ENCODE results near the gene GPR153.

Gene GPR153

DNA sequence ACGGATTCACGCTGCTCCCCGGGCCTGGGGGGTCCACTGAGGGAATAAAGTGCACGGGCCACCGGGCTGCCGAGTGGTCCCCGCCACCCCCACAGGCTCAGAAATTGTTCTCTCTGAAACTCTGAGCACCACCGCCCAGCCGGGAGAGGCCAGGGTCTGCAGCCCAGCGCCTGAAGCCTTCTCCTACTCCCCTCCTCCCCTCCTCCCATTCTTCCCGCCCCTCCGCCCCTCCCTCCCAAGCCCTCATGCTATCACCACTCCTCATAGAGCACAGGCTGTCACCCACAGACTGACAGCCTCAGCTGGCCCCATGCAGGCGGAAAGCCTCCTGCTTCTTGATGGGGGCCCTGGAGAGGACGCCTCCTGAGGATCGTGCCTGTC lies 707 bp upstream of the GPR153 start:
- TF ChIP-seq, protein P1, sequence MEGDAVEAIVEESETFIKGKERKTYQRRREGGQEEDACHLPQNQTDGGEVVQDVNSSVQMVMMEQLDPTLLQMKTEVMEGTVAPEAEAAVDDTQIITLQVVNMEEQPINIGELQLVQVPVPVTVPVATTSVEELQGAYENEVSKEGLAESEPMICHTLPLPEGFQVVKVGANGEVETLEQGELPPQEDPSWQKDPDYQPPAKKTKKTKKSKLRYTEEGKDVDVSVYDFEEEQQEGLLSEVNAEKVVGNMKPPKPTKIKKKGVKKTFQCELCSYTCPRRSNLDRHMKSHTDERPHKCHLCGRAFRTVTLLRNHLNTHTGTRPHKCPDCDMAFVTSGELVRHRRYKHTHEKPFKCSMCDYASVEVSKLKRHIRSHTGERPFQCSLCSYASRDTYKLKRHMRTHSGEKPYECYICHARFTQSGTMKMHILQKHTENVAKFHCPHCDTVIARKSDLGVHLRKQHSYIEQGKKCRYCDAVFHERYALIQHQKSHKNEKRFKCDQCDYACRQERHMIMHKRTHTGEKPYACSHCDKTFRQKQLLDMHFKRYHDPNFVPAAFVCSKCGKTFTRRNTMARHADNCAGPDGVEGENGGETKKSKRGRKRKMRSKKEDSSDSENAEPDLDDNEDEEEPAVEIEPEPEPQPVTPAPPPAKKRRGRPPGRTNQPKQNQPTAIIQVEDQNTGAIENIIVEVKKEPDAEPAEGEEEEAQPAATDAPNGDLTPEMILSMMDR (IDR thresholded peaks at IDR 0.05) = no peak
- no peak for TF ChIP-seq ZFX (IDR thresholded peaks at IDR 0.05; ENCODE audit: borderline replicate concordance)

DNA sequence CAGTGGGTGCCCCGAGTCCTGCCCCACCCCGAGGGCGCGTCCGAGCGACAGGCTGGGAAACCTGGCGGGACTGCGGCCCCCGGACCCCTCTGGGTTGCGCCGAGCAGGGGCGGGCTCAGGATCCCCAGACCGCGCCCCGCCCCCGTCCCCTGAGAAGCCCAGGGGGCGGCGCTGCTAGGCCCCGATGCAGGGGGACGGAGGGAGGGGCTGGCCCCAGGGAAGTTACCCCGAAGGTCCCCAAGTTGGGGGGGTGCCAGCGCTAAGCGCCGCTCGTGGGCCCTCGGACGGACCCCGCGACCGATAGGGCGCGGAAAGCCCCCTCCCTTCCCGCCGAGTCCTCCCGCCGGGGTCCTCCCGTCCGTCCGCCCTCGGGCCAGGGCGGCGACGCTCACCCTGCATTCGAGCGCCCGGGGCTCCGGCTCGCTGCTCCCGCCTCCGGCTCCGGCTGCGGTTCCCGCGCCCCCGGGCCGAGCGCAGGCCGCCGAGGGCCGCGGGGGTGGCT lies 414 bp downstream of the GPR153 start:
- no peak for TF ChIP-seq ZFX (IDR thresholded peaks at IDR 0.05; ENCODE audit: borderline replicate concordance)
- TF ChIP-seq, protein P1 (IDR thresholded peaks at IDR 0.05) = no peak

More for the DNA sequence above, 707 bp upstream of the GPR153 start:
- H3K27ac ChIP-seq = no peak overlapping the region

DNA sequence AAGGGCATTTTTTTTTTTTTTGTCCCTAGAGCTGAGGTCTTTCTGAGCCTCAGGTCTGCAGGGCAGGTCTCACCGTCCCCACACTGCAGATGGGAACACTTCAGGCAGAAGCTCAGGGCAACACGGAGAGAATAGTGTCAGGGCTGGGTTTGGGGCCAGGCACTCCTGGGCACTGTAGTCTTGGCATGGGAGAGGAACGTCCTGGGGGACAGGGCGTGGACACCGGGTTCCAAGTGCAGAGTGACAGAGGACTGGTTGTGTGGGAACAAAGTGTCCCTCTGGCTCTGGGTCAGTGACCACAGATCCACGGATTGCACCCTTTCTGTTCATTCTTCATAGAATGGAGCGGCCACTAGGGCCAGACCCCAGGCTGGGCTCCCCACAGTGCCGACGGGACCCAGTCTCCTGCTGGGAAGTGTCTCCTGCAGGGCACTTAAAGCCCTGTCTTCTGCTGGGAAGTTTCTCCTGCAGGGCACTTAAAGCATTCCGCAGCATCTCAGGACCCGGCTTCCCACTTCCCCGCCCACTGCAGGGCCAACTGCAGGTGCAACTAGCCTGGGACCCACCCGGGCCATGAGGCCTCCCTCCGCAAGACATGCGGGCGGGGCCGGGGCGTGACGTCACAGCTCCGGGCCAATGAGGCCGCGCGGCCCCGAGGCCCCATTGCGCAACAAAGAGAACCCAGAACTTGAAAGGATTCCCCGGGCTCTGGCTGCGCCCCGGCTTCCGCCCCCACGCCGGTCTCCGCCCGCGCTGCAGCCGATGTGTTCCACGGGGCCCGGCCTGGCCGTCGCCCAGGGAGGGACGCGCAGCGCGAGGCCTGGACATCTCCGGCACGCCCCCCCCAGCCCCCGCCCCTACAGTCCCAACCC lies 1.2 kb downstream of the GPR153 start:
- no peak overlapping the region for H3K27ac ChIP-seq
- TF ChIP-seq, protein P1 (IDR thresholded peaks at IDR 0.05) = no peak
- TF ChIP-seq ZFX (IDR thresholded peaks at IDR 0.05; ENCODE audit: borderline replicate concordance) = no peak

More for the DNA sequence above, 414 bp downstream of the GPR153 start:
- H3K27ac ChIP-seq = no peak overlapping the region

DNA sequence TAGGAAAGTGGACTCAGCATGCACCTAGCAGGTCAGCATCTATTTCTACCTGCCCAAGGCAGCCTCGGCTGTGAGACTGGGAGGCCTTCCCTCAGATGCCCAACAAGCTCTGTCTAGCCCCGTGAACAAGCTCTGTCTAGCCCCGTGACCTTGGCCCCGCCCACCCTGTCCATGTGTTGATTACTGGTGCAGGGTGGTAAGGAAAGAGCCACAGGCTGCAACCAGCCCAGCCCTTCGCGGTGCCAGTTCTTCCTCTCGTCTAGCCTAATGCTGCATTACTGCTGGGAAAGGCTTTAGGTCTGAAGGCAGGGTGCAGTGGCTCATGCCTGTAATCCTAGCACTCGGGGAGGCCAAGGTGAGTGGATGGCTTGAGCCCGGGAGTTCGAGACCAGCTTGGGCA lies 2.2 kb downstream of the GPR153 start:
- TF ChIP-seq ZFX (IDR thresholded peaks at IDR 0.05; ENCODE audit: borderline replicate concordance) = no peak
- TF ChIP-seq, protein P1 (IDR thresholded peaks at IDR 0.05) = no peak
- no peak overlapping the region for H3K27ac ChIP-seq

DNA sequence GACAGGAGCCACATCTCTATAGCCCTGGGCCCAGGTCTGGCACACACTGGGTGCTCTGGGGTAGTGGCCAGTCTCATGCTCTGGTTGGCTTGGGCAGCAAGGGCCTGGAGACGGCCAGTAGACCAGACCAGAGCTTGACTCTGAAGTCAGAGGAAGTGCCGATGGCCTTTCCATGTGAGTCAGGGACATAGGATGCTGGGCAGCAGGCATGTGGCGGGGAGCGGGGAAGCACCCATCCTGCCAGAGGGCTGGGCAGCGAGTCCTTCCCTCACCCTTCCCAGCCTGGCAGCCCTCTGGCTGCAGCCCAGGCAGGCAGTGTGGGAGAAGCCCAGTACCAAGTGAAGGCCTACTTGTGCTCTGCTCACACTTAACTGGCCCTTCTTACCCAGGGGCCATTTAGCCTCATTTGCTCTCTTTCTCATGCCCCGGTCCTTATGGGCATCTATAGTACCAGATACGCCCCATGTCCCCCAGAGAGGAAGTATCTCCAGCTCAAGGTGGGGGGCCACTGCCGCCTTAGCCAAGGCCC lies 3.3 kb downstream of the GPR153 start:
- no peak for TF ChIP-seq ZFX (IDR thresholded peaks at IDR 0.05; ENCODE audit: borderline replicate concordance)
- TF ChIP-seq, protein P1 (IDR thresholded peaks at IDR 0.05) = no peak
- H3K27ac ChIP-seq = no peak overlapping the region

DNA sequence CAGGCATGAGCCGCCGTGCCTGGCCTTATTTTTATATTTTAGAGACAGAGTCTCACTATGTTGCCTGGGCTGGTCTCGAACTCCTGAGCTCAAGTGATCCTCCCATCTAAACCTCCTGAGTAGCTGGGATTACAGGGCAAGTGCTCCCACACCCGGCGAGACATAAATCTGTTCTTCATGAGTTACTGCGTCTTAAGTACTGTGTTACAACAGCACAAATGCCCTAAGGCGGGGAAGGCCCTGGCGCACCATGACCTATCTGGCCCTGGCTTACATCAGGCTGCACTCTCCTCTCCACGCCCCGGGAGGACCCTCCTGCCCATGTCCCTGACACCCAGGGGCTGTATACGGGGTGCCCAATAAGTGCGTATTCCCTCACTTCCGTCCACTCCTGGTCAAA lies 4.3 kb downstream of the GPR153 start:
- TF ChIP-seq ZFX (IDR thresholded peaks at IDR 0.05; ENCODE audit: borderline replicate concordance) = no peak
- TF ChIP-seq, protein P1 (IDR thresholded peaks at IDR 0.05) = no peak
- H3K27ac ChIP-seq = no peak overlapping the region

DNA sequence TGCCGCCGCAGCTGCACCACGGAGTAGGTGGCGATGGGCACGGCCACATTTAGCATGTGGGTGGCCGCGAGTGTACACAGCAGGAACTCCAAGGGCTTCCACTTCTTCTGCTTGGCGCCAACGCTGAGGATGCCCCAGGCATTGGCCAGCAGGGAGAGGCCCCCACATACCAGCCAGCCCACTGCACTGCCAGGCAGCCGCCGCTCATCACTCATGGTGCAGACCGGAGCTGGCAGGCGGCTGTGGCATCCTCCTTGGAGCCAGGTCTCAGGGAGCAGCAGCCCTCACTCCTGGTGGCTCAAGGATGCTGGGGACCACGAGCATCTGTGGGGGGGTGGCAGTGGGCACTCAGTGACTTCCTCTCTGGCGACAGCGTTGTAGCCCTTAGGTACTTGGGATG lies 6.2 kb downstream of the GPR153 start:
- TF ChIP-seq, protein P1 (IDR thresholded peaks at IDR 0.05) = no peak
- TF ChIP-seq ZFX (IDR thresholded peaks at IDR 0.05; ENCODE audit: borderline replicate concordance) = no peak
- no peak overlapping the region for H3K27ac ChIP-seq

All from 22Rv1 (cell line).